Measurements from ENCODE around the gene AIFM1.

The AIFM1 gene

DNA sequence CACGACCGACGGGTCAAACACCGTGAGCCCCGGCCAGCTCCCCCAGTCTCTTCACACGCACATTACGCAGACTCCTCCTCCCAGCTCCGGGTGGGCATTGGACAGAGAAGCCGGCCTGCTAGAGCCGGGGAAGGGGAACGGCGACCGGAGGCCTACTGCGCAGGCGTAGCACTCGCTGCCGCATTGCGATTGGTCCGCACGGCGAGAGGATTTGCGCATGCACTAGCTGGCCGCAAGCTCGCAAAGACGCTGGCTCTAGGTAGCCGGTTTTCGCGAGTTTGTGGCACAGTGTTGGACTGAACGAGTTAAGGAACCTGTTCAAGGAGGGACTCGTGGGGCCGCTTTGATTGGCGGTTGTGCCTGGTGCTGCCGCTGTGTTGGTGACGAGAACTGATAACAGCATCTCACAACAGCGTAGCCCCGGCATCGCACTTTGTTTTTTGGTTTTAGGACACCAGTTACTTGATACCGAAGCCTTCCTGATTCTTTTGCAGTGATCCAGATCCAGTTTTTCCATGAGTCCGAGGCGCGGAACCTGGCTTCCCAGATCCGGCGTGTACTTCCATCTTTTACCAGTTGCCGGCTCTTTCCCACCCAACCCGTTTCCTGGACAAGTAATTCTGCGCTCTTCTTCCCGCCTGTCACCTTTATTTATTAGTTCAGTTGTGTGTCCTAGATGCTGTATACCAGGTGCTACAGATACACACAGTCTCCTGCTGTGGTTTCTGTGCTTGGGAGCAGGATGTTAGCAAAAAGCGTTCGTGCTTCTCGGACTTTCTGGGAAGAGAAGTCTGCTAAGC is at the start of gene AIFM1:
Gene AIFM1 (minus strand): TSS at position 139 of the 800 bp plus-strand sequence. CDS start 185 bp downstream, outside the sequence.
- DNase-seq (ENCODE audit: low spot score), result peak; percentile 93
- TF ChIP-seq, protein P1, sequence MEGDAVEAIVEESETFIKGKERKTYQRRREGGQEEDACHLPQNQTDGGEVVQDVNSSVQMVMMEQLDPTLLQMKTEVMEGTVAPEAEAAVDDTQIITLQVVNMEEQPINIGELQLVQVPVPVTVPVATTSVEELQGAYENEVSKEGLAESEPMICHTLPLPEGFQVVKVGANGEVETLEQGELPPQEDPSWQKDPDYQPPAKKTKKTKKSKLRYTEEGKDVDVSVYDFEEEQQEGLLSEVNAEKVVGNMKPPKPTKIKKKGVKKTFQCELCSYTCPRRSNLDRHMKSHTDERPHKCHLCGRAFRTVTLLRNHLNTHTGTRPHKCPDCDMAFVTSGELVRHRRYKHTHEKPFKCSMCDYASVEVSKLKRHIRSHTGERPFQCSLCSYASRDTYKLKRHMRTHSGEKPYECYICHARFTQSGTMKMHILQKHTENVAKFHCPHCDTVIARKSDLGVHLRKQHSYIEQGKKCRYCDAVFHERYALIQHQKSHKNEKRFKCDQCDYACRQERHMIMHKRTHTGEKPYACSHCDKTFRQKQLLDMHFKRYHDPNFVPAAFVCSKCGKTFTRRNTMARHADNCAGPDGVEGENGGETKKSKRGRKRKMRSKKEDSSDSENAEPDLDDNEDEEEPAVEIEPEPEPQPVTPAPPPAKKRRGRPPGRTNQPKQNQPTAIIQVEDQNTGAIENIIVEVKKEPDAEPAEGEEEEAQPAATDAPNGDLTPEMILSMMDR (IDR thresholded peaks at IDR 0.05), result no peak
- Histone ChIP-seq H3K27ac (peak within 1 kb of the TSS; percentile 66 to 93), H3K4me3 (peak within 1 kb of the TSS; percentile 71)

DNA sequence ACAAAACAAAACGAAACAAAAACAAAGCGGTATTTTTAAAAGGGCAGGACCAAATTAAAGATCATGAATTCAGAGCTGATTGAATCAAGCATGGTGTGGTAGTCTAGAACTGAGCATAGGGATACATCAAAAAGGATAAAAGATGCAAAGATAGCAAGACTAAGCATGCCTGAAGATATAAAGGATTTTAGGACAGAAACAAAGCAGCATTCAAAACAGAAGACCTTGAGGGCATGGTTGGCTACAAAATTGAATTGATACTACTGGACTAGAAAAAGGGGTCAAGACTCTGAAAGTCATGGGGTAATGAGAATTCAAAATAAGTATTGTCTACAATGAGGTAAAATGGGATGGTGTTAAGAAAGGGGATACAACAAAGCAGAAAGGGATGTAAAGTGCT is 47.7 kb upstream of the AIFM1 start:
- Histone ChIP-seq H3K27ac (no peak overlapping the region), H3K4me3 (no peak overlapping the region)
- TF ChIP-seq, protein P1 (IDR thresholded peaks at IDR 0.05), result no peak
- no peak for DNase-seq (ENCODE audit: low spot score)

DNA sequence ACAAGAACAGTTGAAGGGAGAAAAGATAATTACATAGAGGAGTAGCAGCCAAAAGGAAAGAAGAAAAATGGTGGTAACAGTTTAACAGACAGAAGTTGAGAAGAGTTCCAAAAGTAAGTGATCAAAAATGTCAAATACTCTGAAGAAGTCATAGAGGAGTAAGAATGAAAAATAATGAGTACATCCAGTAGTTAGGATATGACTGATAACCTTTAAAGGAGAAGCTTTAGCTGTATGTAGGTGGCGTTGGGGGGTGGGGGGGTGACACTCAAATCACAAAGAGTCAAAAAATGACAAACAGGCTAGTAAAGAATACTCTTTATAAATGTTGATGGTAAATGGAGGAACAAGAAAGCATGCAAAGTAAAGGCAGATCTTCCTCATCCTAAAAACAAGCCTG is 46.7 kb upstream of the AIFM1 start:
- TF ChIP-seq, protein P1 (IDR thresholded peaks at IDR 0.05), result no peak
- H3K27ac ChIP-seq, result no peak overlapping the region
- DNase-seq (ENCODE audit: low spot score), result no peak
- no peak overlapping the region for H3K4me3 ChIP-seq

DNA sequence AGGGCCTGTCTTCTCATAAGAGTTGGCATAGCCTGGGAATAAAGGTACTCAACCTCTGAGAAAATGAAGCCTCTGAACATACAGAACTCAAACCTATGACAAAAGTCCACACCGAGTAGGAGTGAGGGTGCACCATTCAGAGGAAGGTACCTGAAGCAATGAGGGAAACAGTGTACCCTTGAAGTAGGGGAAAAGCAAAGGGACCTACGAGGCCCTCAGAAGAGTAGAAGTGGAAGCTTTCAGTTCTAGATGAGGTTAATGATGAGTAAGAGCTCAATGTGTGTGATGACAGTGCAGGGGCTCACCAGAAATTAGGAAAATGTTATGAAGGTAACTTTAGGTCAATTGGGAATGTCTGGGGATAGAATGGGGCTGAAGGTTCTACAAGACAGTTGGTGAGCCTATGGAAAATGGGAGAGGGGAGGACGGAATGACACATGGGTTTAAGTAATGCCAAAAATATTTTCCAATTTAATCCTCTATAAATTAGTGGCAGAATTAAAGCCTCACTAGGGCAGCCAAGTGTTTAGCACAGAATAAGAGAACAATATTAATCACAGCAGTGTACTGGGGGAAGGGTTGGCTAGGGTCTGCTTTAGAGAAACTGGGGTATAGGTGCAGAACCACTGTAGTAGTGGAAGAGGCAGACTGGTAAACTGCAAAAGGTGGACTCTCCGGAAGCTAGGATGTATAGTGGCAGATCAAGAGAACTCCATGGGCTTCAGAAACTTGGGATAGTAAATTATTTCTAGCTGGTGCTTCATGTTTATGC is 46.0 kb upstream of the AIFM1 start:
- Histone ChIP-seq H3K4me3 (no peak overlapping the region), H3K27ac (no peak overlapping the region)
- TF ChIP-seq, protein P1 (IDR thresholded peaks at IDR 0.05), result no peak
- no peak for DNase-seq (ENCODE audit: low spot score)

DNA sequence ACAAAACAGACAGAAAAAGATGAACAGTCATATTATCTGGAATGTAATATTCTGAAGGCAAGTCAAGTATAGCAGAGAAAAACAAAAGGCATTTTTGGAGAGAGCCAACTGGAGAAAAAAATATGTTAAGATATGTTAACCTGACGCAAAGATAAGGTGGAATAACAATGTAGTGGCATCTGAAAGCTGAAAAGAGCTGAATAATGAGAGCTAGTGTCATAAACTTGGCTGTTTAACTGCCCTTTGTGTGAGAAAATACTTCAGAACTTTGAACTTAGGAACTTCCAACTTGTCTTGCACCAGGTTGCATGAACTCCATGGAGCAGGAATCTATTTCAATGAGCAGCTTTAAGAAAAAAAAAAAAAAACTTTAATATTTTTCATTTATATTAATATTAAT is 39.0 kb upstream of the AIFM1 start:
- no peak for DNase-seq (ENCODE audit: low spot score)
- no peak overlapping the region for H3K27ac ChIP-seq

DNA sequence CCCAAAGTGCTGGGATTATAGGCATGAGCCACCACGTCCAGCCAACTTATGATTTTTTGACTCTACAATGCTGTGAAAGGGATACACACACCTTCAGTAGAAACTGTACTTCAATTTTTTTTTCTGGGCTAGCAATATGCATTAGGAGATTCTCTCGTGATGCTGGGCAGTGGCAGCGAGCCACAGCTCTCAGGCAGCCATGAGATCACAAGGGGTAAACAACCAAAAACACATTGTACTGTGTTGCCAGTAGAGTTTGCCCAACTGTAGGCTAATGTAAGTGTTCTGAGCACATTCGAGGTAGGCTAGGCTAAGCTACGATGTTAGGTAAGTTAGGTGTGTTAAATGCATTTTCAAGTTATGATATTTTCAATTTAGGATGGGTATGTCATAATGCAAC is 31.8 kb upstream of the AIFM1 start:
- no peak overlapping the region for H3K4me3 ChIP-seq
- DNase-seq (ENCODE audit: low spot score), result no peak
- TF ChIP-seq, protein P1 (IDR thresholded peaks at IDR 0.05), result no peak
- H3K27ac ChIP-seq, result no peak overlapping the region

More for the DNA sequence above, 39.0 kb upstream of the AIFM1 start:
- no peak overlapping the region for H3K4me3 ChIP-seq
- TF ChIP-seq, protein P1 (IDR thresholded peaks at IDR 0.05), result no peak

Measured in coronary artery (tissue), 2 donors.